Renal pelvis (tissue), 4 donors: Measurements from ENCODE around the gene TCTN3. TPM values are rescaled to one million over a fixed set of nuclear protein-coding genes. Genes with fewer than 3 reads are reported as not detected.
A peak's percentile ranks its signal among the peaks of the same experiment; 100 is the strongest.
"Not testable (repeated sequence)": the region's sequence is repeated elsewhere in the genome, so short reads cannot be mapped to it uniquely, and the experiment has no call there.

ENCODE experiments used
- DNase-seq: peaks from one replicate; pipeline ENCODE4 v3.0.0-alpha.2; 2013
- polyA plus RNA-seq, 3 donors: library from polyadenylated mRNA; unstranded; fragments of 120-200 nt; gene quantifications; one replicate each; pipeline ENCODE4 v1.2.1, GENCODE V29; 2013; ENCODE audit not compliant: insufficient read length in 3 of 3

Gene TCTN3
- polyA plus RNA-seq, 3 donors, result 75.0 to 81.1 (median 77.6) TPM

DNA sequence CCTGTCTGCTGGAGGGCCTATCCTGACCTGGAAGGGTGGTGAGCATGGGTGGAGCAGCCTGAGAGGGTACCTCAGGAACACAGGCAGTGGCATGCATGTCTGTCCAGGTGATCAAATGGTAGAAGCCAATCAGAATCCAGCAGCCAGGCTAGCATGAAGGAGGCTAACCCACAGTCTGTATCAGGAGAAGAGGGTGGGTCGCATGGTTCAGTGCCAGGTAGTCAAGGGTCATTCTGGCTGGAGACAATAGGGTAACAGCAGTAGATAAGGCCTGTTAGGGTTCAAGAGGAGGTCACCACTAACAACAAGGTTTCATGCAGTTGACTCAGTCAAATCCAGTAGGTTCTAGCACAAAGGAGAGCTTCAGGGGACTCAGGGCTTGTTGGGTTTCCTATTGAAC lies 47.6 kb downstream of the TCTN3 start:
- DNase-seq, result no peak

- DNase-seq, result no peak
Measured at GRCh38 chr10:95644901-95645300, 48.8 kb downstream of the TCTN3 start.

DNA sequence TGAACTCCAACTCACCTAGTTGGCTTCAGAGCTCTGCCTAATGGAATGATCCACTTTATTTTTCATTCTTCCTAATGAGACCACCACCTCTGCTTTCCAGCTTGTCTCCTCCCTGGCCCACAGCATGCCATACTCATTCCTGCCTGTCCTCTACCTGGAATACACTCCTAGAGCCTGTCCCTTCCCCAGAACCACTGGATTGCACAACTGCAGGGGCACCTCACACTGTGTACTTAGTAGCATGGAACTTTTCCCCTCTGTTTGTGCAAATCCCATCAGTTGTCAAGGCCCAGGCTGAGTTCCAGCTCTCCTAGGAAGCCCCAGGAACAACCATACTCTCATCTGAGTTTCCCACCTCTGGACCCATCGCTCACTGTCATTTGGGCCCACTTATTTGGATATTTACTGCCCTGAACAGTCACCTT lies 52.8 kb downstream of the TCTN3 start:
- DNase-seq, result no peak

- DNase-seq, result no peak
Measured at GRCh38 chr10:95637911-95638310, 55.8 kb downstream of the TCTN3 start.

DNA sequence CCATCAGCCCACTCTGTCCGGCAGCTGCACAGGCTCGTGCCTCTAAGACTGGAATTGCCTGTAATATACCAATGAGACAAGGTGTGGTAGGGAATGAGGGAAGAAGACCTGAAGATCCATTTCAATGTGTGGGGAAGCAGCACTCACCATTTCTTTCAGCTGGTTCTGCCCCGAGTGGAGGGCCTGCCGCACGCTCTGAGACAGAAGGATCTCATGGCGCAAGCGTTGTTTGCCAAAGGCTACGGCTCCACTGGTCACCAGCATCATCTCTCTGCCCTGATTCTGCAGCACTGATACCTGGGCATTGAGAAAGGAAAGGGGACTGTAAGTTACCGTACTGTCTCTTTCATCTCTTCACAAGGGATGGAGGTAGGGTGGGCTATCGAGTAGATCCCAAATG lies 56.6 kb downstream of the TCTN3 start:
- no peak for DNase-seq

DNA sequence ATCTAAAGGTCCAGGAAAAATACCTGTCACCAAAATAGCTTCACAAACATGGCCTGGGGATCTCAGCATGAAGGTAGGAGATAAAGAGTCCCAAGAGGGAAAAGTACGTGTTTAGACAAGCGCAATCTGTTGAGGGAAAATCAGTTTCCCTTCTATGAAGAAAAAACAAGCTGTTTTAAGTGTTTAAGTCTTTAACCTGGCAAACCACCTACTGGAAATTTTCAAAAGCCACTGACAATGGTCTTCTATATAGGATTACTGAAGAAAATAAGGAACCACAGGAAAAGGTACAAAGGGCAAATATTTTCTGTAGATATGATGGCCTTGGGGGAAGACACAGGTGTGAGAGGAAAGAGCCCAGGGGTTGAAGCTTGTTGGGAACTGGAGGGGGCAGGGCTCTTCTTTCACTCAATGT lies 58.4 kb downstream of the TCTN3 start:
- no peak for DNase-seq

DNA sequence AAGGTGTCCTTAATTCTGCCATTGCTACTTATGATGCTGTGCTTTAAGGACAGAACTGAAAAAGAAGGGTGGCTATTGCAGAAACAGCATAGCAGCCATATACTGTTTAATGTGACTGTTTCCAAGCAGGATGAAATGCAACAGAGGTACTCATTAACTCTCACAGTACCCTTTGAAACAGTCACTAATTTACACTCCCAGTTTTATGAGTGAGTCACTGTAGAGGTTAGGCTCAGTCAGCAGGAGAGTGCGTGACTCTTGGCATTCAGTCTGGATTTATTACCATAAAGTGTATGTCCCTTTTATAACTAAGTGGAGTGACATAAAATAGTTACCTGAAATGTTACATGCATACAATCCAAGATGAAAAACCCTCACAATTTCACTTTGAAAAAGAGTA lies 64.9 kb downstream of the TCTN3 start:
- DNase-seq, result peak; percentile 34

DNA sequence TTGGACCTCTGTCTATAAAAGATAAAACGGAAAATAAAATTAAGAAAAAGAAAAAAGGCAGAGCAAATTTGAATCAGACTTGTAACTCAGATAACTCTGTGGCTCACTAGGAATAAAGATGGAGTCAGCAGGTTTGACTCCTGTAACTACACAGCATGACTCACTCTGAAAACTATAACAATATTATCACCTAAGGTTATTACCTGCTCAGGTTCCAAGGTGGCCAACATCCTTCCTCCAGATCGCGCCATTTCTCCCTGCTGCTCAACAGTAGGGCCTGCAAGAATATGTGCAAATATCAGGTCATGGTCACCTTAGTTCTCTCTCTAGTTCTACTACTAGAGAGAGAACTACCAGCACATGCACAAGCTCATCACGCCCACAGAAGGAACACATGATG lies 67.2 kb downstream of the TCTN3 start:
- no peak for DNase-seq

GRCh38 chr10:95620415-95620814 lies 73.3 kb downstream of the TCTN3 start:
- not testable (repeated sequence) for DNase-seq

GRCh38 chr10:95618101-95618500 lies 75.6 kb downstream of the TCTN3 start:
- DNase-seq, result no peak

DNA sequence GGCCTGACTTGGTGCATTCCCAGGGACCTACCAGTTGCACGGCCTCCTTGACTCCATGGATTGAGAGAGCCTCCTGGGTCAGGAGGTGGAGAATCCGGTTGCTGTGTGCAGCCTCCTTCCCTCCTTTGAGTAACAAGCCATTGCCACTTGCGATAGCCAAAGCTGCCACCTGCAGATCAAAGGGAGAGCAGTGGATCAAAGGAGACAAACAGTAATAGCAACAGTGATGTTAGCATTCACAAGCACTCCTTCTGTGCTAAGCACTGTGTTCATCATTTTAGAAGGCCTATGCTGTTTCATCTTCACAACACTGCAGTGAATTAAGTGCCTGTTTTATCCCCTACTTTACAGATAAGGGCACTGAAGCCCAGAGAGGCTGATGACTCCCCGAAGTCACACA lies 77.3 kb downstream of the TCTN3 start:
- no peak for DNase-seq

Other genes with a start within 250 kb of the TCTN3 start
- 10 to 100 TPM; 27.0 to 35.1 (median 28.2) TPM for gene SORBS1, start 132.6 kb downstream of the TCTN3 start, polyA plus RNA-seq
- 10 to 100 TPM; 72.7 to 82.9 (median 82.2) TPM for gene ALDH18A1, start 37.2 kb downstream of the TCTN3 start, polyA plus RNA-seq
- 10 to 100 TPM; 19.7 to 20.8 (median 20.5) TPM for gene ENTPD1, start 62.2 kb upstream of the TCTN3 start, polyA plus RNA-seq
- gene CC2D2B, start 214.0 kb upstream of the TCTN3 start, polyA plus RNA-seq, result 1 to 10 TPM; 1.6 to 2.7 (median 1.8) TPM